ENCODE data around the gene MAGI1. TPM values are rescaled to one million over a fixed set of nuclear protein-coding genes. Genes with fewer than 3 reads are reported as not detected.
"Not testable (repeated sequence)": the region's sequence is repeated elsewhere in the genome, so short reads cannot be mapped to it uniquely, and the experiment has no call there.

The MAGI1 gene
- total RNA-seq, 1 donor from 2014 or later, result 44.9 TPM

GRCh38 chr3:65886391-65886790 is 152.3 kb downstream of the MAGI1 start:
- DNase-seq (ENCODE audit: extremely low read depth, low read depth, low spot score), result no peak

DNA sequence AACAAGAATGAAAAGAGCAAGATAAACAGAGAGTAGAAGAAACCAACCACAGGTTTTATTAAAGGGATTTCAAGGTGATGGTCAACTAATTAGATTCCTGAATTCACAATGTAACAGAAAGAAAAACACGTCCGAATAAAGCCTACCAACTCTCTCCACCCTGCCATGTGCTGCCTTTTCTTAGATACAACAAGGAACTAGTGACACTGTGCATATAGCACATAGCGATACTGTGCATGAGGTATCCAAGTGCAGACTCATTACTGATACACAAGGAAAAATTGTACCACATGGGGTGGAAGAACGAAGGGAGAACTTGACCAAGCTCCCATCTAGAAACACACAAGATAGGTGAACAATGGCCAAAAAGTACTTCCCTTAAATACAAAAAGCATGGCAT is 154.6 kb downstream of the MAGI1 start:
- DNase-seq (ENCODE audit: extremely low read depth, low read depth, low spot score), result no peak

GRCh38 chr3:65883613-65884012 is 155.1 kb downstream of the MAGI1 start:
- no peak for DNase-seq (ENCODE audit: extremely low read depth, low read depth, low spot score)

DNA sequence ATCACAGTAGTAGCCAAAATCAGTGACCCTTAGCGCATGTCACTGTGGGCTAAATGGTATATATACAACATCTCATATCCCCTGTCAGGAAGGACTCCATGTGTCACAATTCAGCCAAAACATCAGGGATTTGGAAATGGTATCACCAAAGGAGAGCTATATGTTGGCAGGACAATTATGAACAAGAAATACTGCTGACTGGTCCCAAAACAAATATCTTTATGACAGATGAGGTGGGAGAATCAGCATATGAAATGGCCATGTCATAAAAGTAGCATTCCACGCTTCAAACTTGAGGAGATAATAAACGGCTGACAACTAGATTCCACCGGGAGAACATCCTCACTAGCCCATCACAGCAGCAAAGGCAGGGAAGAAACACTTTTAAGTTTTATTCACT is 158.4 kb downstream of the MAGI1 start:
- DNase-seq (ENCODE audit: extremely low read depth, low read depth, low spot score), result no peak

DNA sequence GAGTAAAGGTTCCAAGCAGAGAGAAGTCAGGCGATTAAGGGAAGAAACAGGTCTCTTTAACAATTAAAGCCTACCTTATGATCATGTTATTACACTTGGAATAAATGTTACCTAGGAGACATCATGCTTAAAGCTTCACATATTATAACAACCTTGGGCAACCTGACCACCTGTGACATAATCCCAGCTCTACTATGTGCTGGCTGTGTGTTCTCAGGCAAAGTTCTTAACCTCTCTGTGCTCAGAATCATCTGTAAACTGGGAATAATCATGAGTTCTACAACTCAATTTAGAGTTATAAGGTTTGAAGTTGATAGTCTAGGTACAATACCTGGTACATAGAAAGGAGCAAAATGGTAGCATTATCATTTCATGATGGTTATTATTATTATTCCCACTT is 159.3 kb downstream of the MAGI1 start:
- DNase-seq (ENCODE audit: extremely low read depth, low read depth, low spot score), result no peak

DNA sequence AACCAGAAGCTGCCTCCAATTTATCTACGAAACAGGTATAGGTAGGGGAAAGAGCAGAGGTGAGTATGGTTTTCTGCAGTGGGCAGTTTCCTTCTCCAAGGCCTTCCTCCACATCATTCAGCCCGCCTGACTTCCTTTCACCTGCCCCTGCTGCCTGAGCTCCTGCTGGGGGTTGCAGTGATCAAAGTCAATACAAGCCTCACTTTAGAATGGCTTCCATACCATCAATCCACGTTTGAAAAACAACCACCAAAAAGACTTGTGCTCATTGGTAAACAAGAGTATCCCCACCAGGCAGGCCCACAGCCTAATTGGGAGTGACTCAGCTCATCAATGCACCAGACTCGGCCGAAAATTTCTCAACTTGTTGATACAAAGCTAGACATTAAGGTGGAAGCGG is 159.9 kb downstream of the MAGI1 start:
- DNase-seq (ENCODE audit: extremely low read depth, low read depth, low spot score), result no peak

DNA sequence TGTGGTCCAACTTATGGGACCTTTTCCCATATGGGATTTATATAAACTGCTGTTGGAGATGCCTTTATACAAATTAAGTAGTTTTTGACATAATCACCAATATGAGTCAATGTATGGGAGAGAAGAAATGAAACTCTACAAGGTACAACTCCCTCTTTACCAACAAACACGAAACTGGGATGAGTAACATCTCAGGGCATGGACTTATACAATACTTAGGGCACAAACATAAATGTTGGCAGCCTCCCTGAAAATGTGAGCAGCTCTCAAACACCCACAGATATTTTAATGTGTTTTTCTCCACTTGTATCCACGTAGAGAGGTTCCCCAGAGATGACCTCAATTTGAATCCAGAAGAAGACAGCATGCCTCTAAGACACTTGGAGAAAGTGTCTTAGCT is 161.6 kb downstream of the MAGI1 start:
- no peak for DNase-seq (ENCODE audit: extremely low read depth, low read depth, low spot score)

GRCh38 chr3:65876028-65876420 is 162.7 kb downstream of the MAGI1 start:
- DNase-seq (ENCODE audit: extremely low read depth, low read depth, low spot score), result no peak

- no peak for DNase-seq (ENCODE audit: extremely low read depth, low read depth, low spot score)
These were observed 163.2 kb downstream of the MAGI1 start for GRCh38 chr3:65875393-65876027.

GRCh38 chr3:65873869-65874268 is 164.8 kb downstream of the MAGI1 start:
- no peak for DNase-seq (ENCODE audit: extremely low read depth, low read depth, low spot score)

- no peak for DNase-seq (ENCODE audit: extremely low read depth, low read depth, low spot score)
These were observed 165.7 kb downstream of the MAGI1 start for GRCh38 chr3:65873028-65873427.

DNA sequence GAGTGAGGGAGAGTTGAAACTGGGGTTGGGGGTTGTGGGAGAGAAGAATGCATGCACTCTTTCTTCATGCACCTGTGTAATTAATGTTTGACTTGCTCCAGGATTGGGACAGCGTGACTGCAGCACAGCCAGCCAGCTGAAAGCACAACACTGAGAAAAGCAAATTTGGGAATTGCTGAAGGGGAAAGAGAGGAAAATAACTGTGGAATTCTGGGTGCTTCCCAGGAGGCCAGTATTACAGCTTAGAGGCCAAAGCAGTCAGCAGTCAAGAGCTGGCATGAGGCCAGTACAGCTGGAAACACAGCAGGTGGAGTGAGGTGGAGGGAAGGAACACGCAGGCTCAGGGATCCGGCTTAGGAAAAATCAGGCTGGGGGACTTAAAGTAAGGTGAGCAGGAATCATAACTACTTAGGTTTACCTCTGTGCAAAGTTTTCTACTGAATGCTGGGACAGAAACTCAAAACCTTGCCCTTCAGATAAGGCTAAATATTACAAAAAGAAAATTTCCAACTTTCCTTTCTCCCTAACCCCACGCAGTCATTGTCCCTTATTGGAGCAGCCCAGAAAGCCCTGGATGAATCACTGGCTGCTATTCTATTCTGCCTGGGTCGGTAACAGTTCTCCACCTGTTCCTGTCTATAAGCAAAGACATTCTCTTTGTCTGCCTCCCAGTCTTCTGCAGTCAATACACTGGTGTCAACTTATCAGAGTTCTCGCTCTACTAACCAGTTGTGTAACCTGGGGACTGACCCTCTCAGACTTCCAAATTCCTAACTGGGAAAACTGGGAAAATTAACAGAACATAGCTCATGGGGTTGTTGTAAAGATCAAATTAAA is 167.2 kb downstream of the MAGI1 start:
- DNase-seq (ENCODE audit: extremely low read depth, low read depth, low spot score), result no peak

DNA sequence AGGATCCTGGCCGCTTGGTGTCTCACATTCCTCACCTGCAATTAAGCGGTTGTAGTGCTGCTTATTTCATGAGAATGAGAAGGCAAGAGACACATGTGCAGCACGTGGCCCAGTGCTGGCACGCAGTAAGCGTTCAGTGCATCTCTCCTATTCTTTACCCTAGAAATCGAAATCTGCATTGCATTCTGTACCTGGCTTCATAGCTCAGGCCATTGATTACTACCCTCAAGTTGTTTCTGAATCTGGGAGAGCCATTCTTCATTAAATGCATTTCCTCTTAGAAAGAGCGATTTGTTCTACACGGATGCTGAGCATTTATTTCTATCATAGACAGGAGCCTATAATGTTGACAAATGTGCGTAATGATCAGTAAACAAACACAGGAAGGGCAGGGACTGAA is 168.9 kb downstream of the MAGI1 start:
- DNase-seq (ENCODE audit: extremely low read depth, low read depth, low spot score), result no peak

DNA sequence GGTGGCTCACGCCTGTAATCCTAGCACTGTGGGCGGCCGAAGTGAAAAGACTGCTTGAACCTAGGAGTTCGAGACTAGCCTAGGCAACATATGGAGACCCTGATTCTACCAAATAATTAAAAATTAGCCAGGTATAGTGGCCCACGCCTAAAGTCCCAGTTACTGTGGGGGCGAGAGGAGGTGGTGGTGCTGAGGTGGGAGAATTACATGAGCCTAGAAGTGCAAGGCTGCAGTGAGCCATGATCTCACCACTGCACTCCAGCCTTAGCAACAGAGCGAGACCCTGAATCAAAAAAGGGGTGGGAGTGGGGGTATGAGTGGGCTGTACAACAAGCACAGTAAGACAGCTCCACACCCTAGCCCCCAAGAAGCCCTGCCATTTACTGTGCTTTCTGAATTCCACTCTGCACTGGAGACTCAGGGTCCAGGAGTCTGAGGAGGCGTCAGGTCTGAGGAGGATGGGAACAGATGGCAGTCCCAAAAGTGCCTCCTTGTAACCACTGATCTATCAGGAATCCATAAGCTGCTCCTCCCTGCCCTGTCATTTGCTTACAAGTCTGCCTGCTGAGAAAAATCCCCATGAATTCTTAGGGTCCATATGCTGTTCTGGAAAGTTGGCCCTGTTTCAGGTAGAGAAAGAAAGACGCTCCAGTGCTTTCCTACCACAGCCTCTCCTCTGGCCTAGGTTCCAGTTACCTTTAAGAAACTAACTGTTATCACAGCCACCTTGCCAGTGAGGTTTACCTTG is 171.1 kb downstream of the MAGI1 start:
- DNase-seq (ENCODE audit: extremely low read depth, low read depth, low spot score), result no peak

DNA sequence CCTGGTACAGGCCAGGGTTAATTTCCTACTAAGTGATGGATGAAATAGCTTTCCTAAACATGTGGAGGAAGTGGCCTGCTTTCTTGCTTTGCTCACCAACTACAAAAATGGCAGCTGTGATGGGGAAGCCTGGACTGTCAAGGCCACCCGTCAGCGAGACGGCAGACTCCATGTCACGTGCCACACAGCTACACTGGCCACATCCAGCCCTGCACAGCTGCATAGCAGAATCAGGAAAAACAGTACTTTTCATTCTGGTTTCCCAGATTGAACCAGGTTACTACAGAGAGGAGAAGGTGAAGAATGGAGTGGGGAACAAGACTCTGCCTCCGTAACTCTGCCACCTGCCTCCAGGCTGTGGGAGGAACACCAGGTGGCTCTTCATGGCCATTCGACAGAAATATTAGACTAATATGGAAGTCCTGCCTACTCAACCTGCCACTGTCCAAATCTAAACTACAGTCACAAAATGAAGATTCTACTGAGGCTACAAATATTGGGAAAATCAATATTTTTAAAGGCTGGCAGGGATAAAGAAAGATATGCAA is 174.3 kb downstream of the MAGI1 start:
- no peak for DNase-seq (ENCODE audit: extremely low read depth, low read depth, low spot score)

GRCh38 chr3:65861718-65862117 is 177.0 kb downstream of the MAGI1 start:
- no peak for DNase-seq (ENCODE audit: extremely low read depth, low read depth, low spot score)

GRCh38 chr3:65859612-65860011 is 179.1 kb downstream of the MAGI1 start:
- not testable (repeated sequence) for DNase-seq (ENCODE audit: extremely low read depth, low read depth, low spot score)

DNA sequence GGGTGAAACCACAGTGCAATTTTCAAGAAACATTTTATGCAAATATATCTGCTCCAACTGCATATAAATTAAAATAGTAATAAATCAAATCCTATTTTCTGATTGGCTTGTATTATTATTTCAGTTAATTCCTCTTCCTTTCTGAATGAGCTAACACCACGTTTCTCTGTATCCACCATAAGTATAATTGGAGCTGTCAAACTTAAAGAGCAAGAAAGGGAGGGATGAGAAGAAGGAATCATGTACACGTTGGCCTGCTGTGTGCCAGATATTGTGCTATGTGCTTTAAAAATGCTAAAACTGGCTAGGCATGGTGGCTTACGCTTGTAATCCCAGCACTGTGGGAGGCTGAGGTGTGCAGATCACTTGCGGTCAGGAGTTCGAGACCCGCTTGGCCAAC is 180.0 kb downstream of the MAGI1 start:
- no peak for DNase-seq (ENCODE audit: extremely low read depth, low read depth, low spot score)

DNA sequence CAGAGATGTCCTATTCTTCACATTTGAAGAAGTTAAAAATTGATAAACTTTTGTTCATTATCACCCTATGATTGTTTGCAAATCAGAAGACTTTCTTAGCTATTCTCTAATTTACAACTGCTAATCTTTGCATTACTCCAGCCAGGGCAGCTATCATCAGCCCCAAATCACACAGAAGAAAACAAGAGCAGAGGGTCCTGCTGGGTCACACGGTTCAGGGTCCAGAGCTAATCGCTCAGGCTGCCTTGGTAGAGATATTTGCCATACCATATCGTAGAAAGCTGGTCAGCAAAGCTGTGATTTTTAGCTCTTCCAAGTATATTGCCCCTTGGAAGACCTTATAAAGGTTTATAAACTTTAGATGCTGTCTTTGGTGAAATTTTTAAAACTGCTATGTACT is 181.4 kb downstream of the MAGI1 start:
- no peak for DNase-seq (ENCODE audit: extremely low read depth, low read depth, low spot score)

DNA sequence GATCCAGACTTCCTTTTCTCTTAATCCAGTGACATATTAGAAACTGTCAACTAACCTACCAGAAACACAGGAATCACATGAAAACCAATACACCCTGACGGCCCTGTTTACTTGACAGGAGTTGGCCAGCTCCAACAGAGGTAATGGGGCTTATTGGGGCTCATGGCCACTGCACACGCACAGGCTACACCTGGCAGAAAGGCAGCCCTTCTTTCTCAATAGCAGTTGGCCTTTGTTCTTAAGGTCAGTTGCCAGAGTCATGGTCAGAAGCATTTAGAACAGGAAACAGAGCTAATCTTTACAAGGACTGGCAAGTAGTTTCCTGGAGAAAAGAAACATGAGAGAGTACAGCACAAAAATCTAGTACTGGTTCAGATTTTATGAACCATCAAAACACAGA is 181.8 kb downstream of the MAGI1 start:
- DNase-seq (ENCODE audit: extremely low read depth, low read depth, low spot score), result peak; percentile 54

GRCh38 chr3:65855370-65856100 is 183.2 kb downstream of the MAGI1 start:
- DNase-seq (ENCODE audit: extremely low read depth, low read depth, low spot score), result no peak

Measured in glomerular endothelial cell (primary cell).